ENCODE results near the gene LPP.

Gene LPP

DNA sequence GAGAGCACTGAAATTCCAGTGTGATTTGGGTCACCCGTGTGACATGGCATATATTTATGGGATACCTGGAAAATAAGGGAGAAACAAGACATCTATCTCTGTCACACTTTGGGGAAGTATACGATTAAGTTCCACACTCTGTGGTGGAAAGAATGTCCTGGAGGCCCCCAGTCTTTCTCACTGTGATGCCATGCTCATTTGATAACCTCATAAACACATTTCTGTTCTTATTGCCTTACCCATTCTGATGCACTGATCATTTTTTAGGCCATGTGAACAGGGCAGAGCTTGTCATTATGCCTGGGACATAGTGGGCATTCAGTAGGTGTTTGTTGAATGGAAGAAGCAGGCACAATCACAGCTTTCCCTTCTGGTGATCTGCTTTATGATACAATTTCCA is 668.5 kb downstream of the LPP start:
- DNase-seq = no peak

GRCh38 chr3:188824566-188824965 is 670.6 kb downstream of the LPP start:
- DNase-seq = no peak

GRCh38 chr3:188825901-188826300 is 671.9 kb downstream of the LPP start:
- no peak for DNase-seq

DNA sequence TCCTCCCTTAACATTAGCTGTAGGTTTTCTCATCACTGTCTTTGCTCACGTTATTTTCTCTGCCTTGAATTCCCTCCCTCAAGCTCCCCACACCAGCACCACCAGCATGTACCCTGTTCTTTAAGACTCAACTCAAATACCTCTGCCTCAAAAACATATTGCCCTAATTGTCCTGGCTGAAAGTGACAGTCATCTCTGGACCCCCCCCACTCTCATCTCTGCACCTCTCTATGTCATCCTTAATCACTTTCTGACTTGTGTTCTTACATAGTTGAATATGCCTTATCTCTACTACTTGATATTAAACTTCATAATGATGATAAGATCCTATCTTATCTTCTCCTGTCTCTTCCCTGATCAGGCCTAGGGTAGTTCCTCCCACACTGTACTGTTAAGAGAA is 672.6 kb downstream of the LPP start:
- no peak for DNase-seq

GRCh38 chr3:188827103-188827502 is 673.1 kb downstream of the LPP start:
- no peak for DNase-seq

- DNase-seq = no peak
These were observed 673.6 kb downstream of the LPP start for GRCh38 chr3:188827576-188827975.

GRCh38 chr3:188829130-188829529 is 675.2 kb downstream of the LPP start:
- DNase-seq = no peak

DNA sequence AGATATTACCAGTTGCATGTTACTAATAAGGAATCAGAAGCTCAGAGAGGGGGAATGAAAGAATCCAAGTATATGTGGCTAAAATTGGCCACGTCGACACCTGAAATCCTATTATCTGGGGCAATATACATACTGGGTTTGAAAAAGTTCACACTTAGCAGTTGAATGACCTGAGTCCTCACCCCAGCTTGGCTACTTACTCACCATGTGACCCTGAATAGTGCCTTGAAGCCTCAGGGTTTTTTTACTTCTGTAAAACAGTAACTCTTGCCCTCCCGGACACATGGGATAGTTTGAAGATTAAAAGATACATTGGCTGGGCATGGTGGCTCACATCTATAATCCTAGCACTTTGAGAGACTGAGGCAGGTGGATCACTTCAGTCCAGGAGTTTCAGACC is 675.6 kb downstream of the LPP start:
- DNase-seq = no peak

- no peak for DNase-seq
These were observed 676.9 kb downstream of the LPP start for GRCh38 chr3:188830893-188831292.

GRCh38 chr3:188832146-188832545 is 678.2 kb downstream of the LPP start:
- DNase-seq = no peak

DNA sequence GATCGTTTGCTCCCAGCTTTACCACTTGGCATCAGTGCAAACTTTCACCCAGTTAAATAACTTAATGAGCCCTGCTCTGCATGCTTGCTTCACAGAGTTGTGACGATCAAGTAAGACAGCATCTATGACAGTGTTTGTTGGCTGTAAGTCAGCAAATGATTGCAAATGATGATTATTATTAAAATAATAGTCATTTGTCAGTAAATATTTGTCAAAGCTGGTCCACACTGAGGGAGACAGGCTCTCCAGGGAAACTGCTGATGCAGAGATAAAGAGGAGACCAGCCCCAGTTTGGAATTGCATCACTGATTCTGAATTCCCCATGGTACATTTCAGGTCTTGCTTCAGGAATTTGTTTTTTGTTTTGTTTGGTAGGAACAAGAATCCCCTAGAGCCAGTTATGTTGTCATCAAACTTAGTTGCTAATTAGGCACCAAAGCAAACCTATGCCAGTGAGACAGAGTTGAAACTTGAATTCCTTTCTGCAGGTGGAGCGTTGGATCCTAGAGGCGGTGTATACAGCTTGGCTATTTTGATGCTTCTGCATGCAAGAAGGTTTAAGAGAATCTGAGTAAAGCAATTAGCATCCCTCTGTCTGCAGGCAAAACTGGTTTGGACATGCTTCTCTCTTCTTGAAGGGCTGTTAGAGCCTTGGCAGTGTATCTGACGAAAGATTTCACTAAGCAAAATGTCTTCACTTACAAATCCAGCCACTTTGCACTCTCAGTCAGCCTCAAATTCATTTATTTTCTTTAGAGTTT is 679.2 kb downstream of the LPP start:
- no peak for DNase-seq

DNA sequence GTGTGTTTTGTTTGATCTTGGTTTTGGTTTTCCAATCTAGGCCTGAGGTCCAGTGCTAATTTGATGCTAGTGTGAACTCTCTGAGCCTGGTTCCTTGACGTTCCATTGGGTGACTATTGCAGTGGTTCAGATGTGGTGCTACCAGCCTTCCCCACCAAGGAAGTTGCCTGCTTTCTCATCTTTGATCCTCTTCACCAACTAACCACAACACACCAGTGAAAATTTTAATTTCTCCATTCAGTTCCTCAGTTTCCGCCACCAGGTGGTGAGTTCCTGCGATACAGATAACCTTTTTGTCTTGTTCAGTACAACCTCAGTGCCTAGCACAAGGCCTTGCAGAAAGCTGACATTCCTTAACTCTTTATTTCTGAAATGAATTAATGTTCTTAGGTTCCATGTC is 680.4 kb downstream of the LPP start:
- no peak for DNase-seq

GRCh38 chr3:188839187-188839695 is 685.3 kb downstream of the LPP start:
- DNase-seq = no peak

DNA sequence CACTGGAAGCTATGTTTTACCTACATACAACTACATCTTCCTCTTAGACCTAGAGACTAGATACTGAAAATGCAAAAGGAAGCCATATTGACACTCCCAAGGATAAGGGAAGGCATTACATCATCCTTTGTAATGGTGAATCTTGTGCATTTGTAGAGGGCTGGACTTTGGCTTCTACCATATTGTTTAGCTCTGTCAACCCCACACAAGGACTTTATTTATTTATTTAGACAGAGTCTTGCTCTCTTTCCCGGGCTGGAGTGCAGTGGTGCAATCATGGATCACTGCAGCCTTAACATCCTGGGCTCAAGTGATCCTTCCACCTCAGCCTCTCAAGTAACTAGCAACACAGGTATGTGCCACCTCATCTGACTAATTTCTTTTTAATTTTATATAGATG is 686.3 kb downstream of the LPP start:
- no peak for DNase-seq

GRCh38 chr3:188841906-188842305 is 687.9 kb downstream of the LPP start:
- DNase-seq = no peak

GRCh38 chr3:188842639-188843038 is 688.7 kb downstream of the LPP start:
- DNase-seq = no peak

DNA sequence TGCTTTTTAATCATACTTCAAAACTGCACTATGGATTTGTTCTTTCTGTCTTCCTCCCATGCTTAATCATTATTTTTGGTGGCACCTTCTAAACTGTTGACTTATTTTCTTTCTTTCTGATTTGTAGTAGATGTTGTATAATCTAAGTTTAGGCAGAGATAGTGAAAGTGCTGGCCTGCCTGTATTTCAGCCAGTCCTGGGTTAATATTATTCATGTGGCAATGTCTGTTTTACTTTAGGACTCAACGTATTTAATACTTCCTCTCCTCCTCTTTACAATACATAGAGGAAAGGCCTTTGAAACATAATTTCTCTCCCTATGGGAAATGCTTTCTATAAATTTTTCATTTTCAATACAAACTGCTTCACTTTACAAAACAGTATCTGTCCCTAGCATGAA is 690.1 kb downstream of the LPP start:
- DNase-seq = no peak

GRCh38 chr3:188845514-188845913 is 691.6 kb downstream of the LPP start:
- no peak for DNase-seq

DNA sequence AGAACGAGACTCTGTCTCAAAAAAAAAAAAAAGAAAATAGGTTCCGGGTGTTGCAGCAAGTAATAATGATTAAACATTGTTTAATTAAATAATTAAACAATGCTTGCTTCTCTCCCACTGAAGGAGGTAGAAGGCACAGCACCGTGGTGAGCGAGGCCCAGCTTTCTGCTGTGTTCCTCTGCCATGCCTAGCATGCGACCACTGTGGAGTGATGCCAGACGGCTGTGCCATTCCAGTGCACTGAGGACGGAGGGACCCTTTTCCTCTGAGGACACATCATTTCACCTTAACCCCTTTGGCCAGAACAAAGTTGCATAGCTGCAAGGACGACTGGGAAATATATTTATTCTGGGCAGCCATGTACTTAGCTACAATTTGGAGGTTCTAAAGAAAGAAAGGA is 695.0 kb downstream of the LPP start:
- no peak for DNase-seq

GRCh38 chr3:188853856-188854771 is 700.2 kb downstream of the LPP start:
- DNase-seq = no peak

DNA sequence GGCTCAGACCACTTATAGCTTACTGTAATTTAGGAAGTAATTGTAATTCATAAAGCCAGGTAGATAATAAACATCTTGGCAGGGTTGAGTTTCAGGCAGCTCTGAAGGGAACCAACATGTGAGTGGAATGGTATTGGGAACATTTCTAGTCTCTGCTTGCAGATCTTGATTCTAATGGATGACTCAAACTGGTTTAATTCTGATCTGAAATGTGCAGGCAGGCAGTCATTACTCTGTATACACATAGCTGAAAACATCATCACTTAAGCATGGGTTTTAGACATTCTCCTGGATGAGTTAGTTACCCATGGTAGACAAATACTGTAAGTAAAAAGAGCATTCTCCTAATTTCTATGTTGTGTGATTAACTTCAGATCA is 700.8 kb downstream of the LPP start:
- DNase-seq = no peak

DNA sequence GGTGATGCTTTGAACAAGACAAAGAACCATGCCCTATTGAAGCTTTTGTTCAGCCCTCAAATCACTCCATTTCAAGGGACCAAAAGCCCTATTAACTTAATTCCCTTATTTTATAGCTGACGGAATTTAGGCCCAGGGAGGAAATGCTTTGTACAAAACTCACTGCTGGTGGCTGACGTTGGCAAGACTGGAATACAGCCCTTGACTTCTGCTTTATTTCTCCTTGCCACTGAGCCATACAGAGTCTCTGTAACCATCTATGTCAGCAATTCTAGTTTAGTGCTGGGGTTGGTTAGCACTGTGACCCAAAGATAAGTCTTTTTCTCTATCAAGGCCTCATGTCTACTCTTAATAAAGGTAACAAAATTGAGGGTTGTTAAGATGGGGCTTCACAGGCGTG is 701.7 kb downstream of the LPP start:
- DNase-seq = no peak

DNA sequence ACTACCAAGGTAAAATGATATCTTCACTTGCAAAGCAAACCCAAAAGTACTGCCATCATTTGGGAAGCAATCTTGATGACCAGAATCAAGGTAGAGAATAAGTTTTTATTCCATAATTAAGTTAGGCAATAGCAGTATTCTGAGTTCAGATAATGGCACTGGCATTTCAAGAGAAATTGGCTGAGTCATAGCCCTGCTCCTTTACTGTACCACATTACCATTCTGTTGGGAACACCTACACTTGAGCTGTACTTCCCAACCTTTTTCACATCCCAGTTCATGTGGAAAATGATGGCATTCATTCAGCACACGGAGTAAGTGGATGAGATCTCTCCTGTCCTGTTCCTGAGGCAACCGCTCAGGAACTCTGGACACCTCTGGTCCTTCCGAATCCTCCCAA is 706.2 kb downstream of the LPP start:
- DNase-seq = no peak
